Measurements from ENCODE around the gene HSD3B1.
"Not testable (repeated sequence)": the region's sequence is repeated elsewhere in the genome, so short reads cannot be mapped to it uniquely, and the experiment has no call there.

HSD3B1 gene

GRCh38 chr1:119553302-119554071, 46.5 kb downstream of the HSD3B1 start:
- DNase-seq (ENCODE audit: low read depth) = not testable (repeated sequence)

GRCh38 chr1:119554183-119554582, 47.2 kb downstream of the HSD3B1 start:
- no peak for DNase-seq (ENCODE audit: low read depth)

GRCh38 chr1:119556423-119556822, 49.4 kb downstream of the HSD3B1 start:
- DNase-seq (ENCODE audit: low read depth) = no peak

- not testable (repeated sequence) for DNase-seq (ENCODE audit: low read depth)
Observed at GRCh38 chr1:119560402-119560801, 53.4 kb downstream of the HSD3B1 start.

GRCh38 chr1:119564548-119564947, 57.5 kb downstream of the HSD3B1 start:
- DNase-seq (ENCODE audit: low read depth) = no peak
